LoVo (cell line): ENCODE measurements around the gene GPR153.
"Not testable (repeated sequence)": the region's sequence is repeated elsewhere in the genome, so short reads cannot be mapped to it uniquely, and the experiment has no call there.

ENCODE experiments used
- DNase-seq: peaks from one replicate; pipeline ENCODE4 v3.0.0-alpha.2; 2016; ENCODE audit warnings: low spot score

The GPR153 gene

DNA sequence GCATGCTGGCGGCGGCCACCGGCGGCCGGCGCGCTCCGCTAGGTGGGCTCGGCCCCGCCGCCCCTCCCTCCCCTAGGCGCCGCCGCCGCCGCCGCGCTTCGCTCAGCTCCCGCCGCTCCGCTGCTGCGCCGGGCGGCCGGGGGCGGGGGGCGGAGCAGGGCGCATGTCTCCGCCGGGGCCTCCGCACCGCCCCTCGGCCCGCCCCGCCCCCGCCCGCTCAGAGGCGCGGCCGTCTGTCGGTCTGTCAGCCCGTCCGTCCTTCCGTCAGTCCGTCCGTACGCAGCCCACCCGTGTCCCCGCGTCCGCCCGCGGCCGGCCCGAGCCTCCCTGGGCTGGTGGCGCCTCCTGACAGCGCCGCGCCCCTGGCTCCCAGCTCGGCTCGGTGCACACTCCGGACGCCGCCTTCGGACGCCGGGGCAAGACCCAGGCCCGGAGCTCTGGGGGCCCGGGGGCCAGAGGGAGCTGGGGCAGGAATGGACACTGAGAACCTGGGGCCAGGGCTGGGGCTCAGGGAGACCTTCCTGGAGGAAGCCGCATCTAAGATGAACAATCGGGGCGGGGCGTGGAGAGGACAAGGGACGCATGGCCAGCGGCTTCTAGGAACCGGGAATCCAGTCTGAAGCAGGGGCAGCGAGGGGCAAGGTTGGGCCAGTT lies at the start of gene GPR153:
Gene GPR153 (minus strand): TSS at position 138 of the 654 bp plus-strand sequence. CDS start 6,193 bp downstream, outside the sequence.
- peak; percentile 47 for DNase-seq

DNA sequence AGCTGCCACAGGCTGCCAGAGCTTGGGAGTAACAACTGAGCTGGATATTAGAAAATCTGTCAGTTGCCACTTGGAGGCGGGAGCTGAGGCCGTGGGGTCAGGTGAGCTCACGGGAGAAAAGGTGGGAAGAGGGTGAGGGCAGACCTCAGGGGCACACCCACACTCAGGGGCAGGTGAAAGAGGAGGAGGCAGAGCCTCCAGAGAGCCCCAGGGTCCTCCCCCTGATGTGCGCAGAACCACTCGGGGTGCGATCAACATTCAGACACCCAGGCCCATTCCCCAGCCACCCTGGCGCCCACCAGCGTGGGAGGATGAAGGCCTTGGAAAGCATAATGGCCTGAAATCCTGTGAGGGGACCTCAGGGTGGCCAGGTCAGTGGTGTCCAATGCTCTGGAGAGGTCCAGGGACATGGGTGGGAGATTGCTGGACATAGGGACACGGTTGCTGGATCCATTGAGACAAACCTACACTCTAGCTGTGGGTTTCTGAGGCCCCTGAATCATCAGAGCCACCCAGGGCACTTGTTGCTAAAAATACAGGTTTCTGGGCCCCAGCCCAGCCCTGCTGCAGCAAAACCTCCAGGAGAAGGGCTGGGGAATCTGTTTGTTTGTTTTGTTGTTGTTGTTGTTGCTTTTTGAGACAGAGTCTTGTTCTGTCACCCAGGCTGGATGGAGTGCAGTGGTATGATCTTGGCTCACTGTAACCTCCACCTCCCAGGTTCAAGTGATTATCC lies 49.4 kb upstream of the GPR153 start:
- DNase-seq: no peak

DNA sequence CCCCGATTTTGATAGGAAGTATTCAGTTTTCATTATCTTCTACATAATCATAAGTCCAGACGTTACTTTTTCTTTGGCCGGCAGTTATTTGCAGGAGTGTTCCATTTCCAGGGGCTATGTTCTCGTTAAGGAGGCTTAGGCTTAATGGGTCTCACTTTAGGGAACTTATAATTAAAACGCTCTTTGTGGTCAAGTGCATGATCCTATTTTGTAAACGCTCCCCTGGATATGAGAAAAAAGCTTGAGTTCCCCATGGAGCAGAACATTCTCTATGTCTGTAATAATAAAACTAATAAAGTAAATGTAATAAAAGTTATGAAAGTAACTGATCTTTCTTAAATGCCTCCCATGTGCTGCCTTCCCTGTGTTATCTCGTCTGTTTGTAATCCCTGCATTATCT lies 48.7 kb upstream of the GPR153 start:
- no peak for DNase-seq

DNA sequence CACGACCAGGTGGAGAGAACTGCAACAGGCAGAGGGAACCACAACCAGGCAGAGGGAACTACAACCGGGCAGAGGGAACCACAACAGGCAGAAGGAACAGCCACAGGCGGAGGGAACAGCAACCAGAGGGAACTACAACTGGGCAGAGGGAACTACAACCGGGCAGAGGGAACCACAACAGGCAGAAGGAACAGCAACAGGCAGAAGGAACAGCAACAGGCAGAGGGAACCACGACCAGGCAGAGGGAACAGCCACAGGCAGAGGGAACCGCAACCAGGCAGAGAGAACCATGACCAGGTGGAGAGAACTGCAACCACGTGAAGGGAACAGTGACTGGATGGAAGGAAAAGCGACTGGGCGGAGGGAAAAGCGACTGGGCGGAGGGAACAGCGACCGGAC lies 47.6 kb upstream of the GPR153 start:
- no peak for DNase-seq

DNA sequence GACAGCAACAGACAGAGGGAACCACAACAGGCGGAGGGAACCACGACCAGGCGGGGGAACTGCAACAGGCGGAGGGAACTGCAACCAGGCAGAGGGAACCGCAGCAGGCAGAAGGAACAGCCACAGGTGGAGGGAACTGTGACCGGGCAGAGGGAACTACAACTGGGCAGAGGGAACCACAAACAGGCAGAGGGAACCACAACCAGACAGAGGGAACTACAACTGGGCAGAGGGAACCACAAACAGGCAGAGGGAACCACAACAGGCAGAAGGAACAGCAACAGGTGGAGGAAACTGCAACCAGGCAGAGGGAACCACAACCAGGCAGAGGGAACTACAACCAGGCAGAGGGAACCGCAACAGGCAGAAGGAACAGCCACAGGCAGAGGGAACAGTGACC lies 46.8 kb upstream of the GPR153 start:
- not testable (repeated sequence) for DNase-seq

DNA sequence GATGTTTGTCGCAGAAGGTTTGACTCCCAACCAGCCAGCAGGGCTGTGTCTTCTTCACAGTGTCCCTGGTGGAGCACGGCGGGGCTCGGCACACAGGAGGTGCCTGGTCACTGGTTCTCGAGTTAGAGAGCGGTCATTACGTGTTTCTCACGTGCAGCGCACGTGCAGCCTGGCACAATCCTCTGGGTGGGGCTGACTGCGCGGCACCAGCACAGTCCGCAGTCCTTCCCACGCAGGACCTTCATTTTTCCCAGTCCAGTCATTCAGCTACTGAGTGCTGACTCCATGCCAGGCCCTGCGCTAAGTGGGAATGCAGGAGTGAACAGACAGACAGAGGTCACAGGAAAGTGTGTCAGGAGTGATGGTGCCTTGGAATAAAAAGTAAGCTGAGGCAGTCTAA lies 46.2 kb upstream of the GPR153 start:
- DNase-seq: no peak

DNA sequence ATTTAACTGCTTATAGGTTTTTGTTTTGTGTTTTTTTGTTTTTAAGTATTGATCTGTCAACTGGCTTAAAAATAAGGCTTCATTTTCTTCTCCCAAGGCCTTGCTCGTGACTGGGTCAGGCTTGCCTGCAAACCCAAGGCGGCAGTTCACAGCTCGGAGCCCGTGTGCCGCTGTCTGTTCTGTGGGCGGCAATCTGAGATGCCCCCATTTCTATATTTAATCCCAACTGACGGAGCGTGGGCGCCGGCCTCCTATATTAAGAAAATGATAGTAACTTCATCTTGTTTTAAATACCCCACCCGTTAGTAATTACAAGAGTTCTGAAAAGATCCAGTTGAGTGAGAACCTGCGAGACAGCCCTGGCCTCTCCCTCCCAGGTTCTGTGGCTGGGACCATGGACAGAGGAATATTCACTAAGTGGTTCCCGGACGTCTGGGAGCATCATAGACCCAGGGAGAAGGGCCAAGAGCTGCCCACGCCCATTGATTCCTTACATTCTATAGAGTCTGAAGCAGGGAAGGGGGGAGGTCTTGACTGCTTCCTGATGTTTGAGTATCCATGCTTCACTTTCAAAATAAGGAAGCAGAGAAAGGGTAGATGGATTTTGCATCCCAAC lies 42.6 kb upstream of the GPR153 start:
- no peak for DNase-seq

DNA sequence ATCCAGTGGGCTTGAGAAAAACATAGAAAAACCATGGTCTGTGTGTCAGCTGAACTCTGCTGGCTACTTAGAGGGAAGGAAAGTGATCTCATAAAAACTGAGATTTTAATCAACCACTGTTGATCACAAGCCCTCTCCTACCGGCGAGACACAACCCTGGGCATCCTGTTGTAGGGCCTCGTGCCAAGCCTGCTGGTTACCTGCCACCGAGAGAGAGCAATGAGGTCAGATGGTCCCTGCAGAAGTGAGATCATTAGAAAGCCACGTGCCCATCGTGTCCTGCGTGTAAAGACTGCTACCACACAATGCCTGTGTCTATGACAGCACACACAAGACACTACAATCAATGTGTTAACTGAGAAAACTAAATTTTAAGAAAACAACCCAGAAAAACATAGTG lies 41.7 kb upstream of the GPR153 start:
- no peak for DNase-seq

DNA sequence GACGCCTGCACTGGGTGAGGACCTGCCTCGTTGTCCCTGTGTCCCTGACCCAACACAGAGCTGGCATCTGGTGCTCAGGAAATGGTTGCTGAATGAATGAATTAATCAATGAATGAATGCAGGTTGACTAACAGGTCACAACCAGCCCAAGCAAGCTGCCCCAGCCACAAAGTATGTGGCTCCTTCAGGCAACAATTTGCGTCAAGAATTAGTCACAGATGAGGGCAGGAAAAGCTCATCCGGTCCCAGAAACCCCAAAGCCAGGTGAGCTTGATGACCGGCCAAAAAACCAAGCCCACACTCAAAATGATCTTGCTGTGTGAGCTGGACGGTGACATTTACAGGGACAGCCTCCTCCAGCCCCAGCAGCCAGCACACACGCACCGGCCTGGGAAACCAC lies 40.6 kb upstream of the GPR153 start:
- DNase-seq: no peak

DNA sequence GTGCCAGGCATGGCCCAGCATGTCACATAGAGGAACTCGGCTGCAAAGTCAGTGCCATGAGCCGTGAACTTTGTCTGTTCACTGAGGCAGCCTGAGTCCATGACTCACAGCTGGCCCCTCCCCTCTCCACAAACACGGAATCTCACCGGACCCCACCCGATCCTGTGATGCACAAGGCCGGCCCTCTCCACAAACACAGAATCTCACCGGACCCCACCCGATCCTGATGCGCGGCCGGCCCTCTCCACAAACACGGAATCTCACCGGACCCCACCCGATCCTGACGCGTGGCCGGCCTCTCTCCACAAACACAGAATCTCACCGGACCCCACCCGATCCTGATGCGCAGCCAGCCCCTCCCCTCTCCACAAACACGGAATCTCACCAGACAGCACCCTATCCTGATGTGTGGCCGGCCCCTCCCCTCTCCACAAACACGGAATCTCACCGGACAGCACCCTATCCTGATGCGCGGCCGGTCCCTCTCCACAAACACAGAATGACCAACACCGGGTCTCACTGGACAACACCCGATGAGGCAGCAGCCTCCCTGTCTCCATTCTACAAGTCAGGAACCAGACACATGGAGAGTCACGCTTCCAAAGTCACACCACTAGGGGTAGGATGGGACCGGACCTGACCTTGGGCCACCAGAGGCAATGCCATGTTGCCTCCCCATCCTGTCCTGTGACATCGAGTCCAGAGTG lies 39.6 kb upstream of the GPR153 start:
- peak; percentile 51 for DNase-seq

DNA sequence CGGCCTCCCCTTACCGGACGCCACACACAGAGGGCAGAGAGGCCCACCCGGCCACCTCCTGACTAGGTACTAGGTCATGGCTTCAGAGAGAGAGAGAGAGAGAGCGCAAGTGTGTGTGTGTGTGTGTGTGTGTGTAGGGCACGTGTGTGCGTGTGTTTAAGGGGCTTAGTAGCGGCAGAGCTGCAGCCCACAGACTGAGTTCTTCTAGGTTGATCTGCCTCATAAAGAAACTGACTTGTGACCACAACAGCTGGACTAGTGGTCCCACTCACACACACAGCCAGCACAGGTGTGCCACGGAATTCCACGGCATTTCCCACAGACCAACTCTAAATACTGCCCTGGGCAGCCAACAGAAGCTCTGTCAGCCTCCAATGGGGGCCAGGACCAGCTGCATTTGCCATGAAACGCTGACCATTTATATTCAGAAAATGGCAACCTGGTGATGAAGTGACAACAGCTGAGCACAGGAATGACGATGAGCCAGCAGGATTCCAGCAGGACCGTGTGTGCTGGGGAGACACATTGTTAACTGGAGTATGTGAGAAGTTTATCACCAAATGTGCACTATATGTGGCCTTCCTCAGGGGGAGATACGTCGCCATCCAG lies 38.8 kb upstream of the GPR153 start:
- no peak for DNase-seq

DNA sequence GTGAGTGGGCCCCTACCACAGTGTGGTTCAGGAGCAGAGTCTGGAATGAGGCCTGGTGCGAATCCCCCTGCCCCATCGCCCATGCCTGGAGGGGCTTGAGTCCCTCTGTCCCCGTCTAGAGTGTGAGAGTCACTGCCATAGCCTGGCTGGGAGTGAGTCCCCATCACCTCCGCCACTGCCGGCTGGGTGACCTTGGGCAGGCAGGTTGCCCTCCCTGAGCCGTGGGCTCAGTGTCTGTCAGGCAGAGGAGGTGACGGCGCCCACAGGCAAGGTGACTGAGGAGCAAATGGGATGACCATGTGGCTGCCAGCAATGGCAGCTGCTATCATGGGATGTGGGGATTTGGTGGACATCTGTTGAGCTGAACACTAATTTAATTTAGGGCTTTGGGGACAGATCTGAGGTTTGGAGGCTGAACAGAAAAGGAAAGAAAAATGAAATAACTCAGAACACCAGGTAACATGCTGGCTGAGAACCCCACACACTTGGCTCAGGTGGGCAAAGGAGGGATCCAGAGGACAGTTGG lies 38.1 kb upstream of the GPR153 start:
- DNase-seq: no peak

DNA sequence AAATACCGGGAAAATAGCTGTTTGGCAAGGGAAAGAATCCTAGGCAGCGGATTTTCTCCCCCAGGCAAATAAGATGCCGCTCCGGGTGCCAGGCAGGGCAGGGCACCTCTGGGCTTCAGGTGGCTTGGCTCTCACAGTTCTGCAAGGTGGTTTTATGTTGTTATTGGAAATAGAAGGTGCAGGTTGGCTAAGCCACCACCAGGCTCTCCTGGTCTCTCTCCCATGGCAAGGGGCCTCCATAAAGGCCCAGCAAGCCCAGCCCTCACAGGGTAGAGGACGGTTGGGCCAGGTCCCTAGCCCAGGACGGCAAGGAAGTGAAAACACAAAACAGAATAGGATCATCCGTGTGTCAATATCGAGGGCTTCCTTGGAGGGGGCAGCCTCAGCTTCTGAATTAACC lies 37.6 kb upstream of the GPR153 start:
- DNase-seq: no peak

DNA sequence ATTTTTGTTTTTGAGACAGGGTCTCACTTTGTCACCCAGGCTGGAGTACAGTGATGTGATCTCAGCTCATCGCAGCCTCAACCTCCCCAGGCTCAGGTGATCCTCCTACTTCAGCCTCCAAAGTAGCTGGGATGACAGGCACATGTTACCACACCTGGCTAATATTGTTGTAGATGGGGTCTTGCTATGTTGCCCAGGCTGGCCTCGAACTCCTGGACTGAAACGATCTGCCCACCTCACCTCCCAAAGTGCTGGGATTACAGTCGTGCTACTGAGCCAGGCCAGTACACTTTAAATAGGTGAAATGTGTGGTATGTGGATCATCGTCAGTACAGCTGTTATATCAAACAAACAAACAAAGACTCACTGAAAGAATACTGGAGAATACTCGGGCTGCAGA lies 35.0 kb upstream of the GPR153 start:
- no peak for DNase-seq

DNA sequence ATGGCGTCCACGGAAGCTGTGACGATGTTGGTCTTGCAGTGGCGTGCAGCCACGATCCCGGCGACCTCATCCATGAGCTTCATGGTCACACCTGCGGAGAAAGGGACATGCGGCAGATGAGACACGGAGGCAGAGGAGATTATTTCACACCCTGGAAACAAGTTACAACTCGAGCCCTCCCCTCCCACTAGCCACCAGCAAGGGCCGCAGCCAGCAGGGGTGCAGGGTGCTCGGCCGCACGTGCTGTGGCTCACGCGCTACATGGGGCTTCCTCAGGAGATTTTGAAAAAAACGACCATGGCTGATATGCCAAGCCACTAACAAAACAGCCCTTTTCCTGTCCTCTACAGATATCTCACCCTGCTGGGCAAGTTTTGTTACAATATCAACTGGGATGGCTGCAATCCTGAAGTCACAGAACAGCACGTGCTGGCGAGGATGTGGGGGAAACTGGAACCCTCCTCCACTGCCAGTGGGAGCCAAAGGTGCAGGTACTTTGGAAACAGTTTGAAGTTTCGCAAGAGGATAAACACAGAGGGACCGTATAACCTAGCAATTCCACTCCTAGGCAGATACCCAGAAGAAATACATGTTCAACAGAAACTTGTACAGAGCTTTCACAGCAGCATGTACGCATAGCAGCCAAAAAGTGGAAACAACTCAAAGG lies 34.1 kb upstream of the GPR153 start:
- no peak for DNase-seq

DNA sequence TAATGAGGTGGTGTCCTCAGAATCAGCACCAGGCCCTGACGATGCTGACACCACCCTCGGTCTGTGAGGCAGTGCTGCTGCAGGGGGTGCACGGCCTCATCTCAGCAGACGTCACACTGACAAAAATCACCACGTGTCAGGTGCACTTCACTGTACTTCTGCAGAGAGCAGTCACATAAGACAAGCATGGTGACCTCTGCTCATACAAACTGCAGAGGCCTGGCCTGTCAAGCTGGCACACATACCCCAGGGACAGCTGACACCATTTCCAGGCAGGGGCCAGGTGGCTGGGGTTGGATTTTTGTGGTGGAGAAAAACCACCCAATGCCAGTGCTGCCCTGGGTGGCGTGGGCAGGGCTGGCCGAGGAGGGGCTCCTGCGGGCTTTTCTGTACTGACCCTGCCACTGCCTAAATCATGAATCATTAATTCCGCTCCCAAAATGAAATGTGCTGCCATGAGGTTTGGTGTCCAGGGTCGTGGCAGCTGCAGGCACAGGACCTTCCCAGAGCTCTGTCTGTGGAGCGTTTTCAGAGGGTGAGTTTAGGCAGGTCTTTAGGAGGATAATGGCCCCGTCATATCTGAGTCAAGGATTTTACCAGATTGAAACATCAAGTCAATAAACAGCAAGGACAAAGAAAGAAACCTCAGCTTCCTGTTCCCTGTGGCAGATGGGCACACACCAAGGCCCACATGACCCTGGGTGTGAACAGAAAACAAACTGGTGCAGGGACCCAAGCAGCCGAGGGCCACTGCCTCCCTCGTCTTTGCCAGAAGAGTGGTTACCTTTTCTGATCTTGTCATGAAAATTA lies 33.4 kb upstream of the GPR153 start:
- DNase-seq: no peak

DNA sequence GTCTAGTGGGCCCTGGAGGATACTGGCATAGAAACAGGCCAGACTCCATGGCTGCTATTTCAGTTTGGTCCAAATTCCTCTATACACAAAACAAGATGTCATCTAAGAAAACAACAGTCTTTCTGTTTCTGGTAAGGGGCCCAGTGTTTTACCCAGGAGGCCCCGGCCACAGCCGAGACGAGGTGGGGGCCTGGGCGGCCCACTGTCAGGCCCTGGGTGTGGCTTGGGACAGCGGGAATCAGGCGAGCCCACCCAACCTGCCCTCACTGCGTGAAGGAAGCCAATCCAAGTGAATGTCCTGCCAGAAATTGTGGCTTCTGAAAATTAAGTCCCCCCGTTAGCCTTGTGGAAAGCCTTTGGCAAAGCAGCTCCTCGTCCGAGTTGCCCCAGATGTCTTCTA lies 31.2 kb upstream of the GPR153 start:
- no peak for DNase-seq

DNA sequence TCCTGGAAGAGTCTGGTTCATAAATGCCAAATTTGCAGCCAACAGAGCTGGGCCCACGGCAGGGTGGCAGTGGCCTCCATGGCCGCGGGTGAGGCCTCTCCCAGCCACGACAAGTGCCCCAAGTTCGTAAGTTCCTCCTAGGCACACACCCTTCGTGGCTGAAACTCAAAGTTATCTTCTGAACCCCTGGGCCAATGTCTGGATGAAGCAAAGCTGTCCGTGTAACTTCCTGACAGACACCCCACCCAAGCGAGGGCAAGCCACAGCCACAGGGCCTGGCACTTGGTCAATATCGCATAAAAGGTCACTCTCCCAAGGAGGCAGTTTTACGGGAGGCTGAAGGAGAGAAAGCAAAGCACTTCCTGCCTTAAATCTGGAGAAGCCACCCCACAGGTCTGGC lies 27.8 kb upstream of the GPR153 start:
- no peak for DNase-seq

DNA sequence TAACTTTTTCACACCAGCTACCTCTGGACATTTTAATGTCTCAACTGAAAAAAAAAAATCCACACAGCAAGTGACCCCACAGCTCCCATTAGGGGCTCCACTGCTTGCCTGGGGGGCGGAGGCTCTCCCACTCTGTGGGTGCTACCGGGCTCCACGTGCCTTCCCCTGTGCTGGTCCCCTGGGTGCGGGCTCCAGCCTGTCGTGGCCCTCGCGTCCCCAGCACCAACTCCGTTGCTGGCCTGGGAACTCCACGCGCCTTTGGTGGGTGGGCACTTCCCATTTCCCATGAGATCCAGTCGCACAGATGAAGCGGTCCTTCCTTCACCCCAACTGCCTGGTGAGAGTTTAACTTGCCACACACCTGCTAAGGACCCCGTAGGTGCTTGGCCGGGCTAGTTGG lies 27.1 kb upstream of the GPR153 start:
- no peak for DNase-seq

DNA sequence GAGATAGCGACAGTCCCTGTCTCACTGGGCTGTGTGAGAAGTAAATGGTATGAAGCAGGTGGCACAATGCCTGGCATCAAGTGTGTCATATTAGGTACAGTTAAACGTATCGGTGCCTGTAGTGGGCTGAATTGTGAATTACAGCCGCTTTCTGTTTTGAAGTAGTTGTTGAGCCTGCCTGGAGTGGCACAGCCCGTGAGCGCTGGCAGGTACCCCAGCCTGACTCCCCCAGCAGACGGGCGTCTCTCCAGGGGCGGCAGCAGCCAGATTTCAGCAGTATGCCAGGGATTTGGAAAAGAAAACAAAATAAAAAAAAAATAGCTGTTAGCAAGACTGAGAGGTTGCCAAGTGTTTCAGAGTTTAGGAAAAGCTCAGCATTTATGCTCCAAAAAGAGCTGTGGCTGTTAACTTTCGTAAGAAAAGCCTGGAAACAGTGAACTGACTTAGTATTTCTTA lies 26.6 kb upstream of the GPR153 start:
- no peak for DNase-seq

DNA sequence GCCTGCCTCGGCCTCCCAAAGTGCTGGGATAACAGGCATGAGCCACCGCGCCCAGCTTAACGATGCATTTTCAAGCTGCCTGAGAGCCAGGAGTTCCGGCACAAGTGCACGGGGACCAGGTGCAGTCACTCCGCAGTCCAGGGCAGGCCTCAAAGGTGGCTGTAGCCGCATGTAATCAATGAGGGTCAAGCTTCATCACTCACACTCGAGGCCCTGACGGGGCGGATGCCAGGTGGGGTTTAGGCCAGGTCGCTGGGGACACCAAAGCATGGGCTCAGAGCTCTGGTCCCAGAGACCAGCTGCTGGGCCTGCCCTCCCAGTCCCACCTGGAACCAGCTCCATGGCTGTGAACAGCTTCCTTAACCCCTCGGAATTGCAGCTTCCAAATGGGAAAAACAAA lies 26.1 kb upstream of the GPR153 start:
- DNase-seq: no peak
